C4-2B (cell line): ENCODE data around the gene MTMR12.

Experiments used
- H3K27ac ChIP-seq: fragments of 450-650 bp; 2 replicates; pipeline ENCODE4 v1.5.1; 2017
- ZFX ChIP-seq: fragments of 450-650 bp; IDR thresholded peaks from 2 replicates; pipeline ENCODE4 v1.6.1; 2017
- TF ChIP-seq, protein P1 (sequence below): fragments of 450-650 bp; conservative IDR thresholded peaks from 2 replicates; pipeline ENCODE4 v1.5.1; 2017; ENCODE audit warnings: mild to moderate bottlenecking

Gene MTMR12

DNA sequence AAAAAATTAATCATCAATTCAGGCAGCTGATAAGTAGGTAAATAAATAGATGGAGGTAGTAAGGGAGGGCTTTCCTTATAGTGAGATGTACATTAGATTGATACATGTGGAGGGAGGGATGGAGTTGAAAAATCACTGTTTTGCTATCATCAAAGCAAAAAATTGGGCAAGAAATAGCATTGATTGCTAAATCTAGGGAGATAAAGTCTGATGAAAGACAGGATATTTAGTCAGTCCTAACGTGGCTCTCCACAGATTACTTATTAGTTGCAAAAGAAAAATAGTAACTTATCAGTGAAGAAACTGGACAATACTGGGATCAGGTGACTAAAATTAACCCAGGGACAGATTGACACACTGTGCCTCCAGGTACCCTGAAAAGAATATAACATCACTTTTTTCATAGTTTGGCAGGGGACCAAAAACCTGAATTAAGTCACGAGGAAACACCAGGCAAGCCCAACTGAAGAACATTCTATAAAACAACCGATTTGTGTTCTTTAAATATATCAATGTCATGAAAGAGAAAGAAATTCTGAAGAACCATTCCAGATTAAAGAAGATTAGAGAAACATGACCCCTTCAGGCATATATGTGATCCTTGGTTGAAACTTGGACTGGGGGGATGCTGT, 111.5 kb downstream of the MTMR12 start:
- TF ChIP-seq, protein P1, sequence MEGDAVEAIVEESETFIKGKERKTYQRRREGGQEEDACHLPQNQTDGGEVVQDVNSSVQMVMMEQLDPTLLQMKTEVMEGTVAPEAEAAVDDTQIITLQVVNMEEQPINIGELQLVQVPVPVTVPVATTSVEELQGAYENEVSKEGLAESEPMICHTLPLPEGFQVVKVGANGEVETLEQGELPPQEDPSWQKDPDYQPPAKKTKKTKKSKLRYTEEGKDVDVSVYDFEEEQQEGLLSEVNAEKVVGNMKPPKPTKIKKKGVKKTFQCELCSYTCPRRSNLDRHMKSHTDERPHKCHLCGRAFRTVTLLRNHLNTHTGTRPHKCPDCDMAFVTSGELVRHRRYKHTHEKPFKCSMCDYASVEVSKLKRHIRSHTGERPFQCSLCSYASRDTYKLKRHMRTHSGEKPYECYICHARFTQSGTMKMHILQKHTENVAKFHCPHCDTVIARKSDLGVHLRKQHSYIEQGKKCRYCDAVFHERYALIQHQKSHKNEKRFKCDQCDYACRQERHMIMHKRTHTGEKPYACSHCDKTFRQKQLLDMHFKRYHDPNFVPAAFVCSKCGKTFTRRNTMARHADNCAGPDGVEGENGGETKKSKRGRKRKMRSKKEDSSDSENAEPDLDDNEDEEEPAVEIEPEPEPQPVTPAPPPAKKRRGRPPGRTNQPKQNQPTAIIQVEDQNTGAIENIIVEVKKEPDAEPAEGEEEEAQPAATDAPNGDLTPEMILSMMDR = no peak
- no peak for TF ChIP-seq ZFX
- H3K27ac ChIP-seq = no peak overlapping the region

DNA sequence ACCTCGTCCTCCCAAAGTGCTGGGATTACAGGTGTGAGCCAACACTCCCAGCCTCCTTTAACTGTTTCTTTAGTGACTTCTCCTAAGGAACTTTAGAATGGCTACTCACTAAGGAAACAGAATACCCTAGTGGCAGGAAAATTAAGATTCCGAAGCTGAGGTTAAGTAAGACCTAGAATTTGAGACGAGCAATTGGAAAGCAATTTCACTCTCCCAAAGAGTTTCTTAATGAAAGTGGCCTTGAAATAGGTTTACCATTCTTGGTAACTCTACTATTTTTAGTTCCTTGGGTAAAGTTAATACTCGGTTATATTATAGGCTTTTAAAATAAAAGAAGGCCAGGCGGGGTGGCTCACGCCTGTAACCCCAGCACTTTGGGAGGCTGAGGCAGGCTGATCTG, 115.7 kb downstream of the MTMR12 start:
- no peak overlapping the region for H3K27ac ChIP-seq
- TF ChIP-seq, protein P1 = no peak
- TF ChIP-seq ZFX = no peak

DNA sequence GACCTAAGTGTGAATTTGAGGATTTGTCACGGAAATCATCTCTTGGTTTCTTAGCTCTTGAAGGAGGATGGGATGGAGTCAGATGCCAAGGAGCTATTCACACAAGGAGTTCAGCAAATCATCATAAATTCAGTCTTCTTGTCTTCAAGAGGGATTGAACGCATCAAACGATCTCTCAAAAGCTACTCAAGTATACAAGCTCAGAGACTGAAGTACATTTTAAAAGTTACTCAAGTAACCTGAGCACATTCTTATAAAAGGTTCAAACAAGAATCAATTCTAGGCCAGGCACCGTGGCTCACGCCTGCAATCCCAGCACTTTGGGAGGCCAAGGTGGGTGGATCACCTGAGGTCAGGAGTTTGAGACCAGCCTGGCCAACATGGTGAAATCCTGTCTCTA, 117.5 kb downstream of the MTMR12 start:
- no peak overlapping the region for H3K27ac ChIP-seq
- TF ChIP-seq, protein P1 = no peak
- no peak for TF ChIP-seq ZFX

DNA sequence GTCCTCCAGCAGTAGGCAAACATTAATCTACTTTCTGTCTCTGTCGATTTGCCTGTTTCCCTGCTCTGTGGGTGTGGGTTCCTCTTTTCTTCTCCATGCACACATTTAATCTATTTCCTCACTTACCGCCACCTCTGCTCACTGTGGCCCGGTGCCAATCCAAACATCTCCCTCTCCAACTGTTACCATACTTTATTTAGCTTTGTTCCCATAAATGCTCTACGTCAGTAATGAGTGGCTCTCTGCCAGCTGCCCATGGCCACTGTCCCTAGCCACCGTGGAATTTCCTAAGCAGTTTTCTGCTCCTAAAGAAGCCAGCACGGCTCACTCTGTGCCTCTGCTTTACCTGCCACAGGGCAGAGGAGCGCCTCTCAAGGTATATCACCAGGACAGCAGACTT, 119.1 kb downstream of the MTMR12 start:
- peak overlapping the region; percentile 69 for H3K27ac ChIP-seq
- no peak for TF ChIP-seq ZFX
- TF ChIP-seq, protein P1 = no peak

DNA sequence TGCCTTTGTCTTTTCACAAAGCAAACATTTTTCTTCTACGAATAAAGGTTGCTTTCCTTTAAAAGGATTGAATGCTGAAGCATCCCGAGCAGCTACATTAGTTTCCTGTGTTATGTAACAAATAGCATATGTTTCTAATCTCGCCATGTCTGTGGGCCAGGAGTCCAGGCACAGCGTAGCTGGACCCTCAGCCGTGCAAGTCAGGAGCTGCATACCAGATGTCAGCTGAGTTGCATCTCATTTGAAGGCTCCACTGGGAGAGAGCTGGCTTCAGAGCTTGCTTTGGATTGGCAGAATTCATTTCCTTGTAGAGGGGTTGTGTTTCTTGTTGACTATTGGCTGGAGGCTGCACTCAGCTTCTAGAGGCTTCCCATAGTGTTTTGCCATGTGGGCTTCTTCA, 122.6 kb downstream of the MTMR12 start:
- TF ChIP-seq, protein P1 = no peak
- TF ChIP-seq ZFX = no peak
- no peak overlapping the region for H3K27ac ChIP-seq

DNA sequence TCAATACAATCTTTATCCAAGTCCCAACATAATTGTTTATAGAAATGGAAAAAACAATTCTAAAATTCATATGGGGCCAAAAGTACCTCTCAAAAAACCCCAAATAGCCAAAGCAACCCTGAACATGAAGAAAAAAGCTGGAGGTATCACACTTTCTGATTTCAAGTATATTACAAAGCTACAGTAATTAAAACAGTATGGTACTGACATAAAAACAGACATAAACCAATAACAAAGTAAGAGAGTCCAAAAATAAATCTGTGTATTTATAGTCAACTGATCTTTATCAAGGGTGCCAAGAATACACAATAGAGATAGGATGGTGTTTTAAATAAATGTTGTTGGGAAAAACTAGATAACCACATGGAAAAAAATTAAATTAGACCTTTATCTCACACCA, 125.1 kb downstream of the MTMR12 start:
- no peak overlapping the region for H3K27ac ChIP-seq
- TF ChIP-seq, protein P1 = no peak
- TF ChIP-seq ZFX = no peak

DNA sequence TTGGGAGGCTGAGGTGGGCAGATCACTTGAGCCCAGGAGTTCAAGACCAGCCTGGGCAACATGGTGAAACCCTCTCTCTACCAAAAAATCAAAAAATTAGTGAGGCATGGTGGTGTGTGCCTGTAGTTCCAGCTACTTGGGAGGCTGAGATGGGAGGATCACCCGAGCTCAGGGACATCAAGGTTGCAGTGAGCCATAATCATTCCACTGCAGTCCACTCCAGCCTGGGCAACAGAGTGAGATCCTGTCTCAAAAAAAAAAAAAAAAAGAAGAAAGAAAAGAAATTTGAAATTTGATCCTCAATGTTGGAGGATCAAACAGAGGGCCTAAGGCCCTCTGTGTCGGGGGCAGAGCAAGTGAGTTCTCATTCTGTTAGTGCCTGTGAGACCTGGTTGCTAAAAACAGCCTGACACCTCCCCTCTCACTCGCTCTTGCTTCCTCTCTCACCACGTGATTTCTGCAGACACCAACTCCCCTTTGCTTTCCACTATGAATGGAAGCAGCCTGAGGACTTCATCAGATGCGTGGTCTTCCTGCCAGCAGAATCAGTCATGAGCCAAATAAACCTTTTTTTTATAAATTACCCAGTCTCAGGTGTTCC, 130.2 kb downstream of the MTMR12 start:
- H3K27ac ChIP-seq = no peak overlapping the region
- TF ChIP-seq, protein P1 = no peak
- no peak for TF ChIP-seq ZFX
